Epithelial cell of esophagus (primary cell): Measurements from ENCODE around the gene NEDD4.
"Not testable (repeated sequence)": the region's sequence is repeated elsewhere in the genome, so short reads cannot be mapped to it uniquely, and the experiment has no call there.

Experiments used
- DNase-seq: peaks from one replicate; pipeline ENCODE4 v3.0.0; 2010; ENCODE audit warnings: low read depth
- H3K4me3 ChIP-seq: 2 replicates; pipeline ENCODE4 v1.5.1; 2011; ENCODE audit warnings: mild to moderate bottlenecking, low read length, control low read depth
- CTCF ChIP-seq: IDR thresholded peaks from 2 replicates; pipeline ENCODE4 v1.5.1; 2011; ENCODE audit warnings: low read depth, mild to moderate bottlenecking, low read length, control low read depth, inconsistent platforms; ENCODE audit not compliant: insufficient read depth; ENCODE audit errors: missing control alignments

Gene NEDD4

DNA sequence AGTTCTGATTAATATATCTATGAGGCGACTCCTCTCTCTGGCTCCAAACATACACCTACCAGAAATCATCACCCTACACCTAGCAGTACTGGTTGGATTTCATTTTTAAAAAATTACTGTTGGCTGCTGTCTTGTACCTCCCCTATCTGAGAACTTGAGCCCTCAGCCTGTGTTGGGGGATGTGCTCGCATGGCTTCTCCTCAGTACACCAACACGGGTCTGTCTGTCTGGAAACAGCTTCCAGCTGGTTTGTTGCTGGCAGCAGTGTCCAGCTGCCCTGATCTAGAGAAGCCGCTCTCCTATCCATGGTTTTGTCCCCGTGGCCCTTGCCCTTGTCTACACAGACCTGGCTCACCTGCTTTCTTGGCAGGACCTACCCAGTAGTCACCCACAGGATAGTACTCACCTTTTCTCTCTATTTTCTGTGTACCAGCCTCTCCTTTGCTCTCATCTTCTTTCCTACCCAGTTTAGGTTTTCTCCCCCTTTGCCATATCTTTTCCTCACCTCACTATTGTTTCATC, 43.2 kb upstream of the NEDD4 start:
- TF ChIP-seq CTCF, result no peak
- no peak overlapping the region for H3K4me3 ChIP-seq
- DNase-seq, result no peak

- no peak overlapping the region for H3K4me3 ChIP-seq
- no peak for TF ChIP-seq CTCF
- DNase-seq, result no peak
Measured at GRCh38 chr15:56035166-56035565, 41.8 kb upstream of the NEDD4 start.

DNA sequence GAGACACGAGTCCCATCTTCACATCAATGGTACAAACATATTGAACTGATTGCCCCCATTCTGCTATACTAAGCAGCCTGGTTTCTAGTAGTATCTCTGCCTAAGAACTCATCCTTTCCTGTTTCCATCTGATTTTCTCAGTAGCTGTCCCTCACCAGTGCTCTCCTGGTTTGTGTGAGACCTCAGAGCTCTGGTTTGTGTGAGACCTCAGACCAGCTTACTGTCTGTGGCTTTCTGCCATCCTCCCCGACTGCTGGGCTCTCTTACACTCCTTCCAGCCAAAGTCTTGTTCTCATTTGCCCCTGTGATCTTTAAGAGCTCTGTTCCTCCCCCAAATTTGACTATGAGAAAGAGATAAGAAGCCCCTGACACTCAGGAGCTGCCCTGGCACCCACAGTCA, 41.1 kb upstream of the NEDD4 start:
- no peak for TF ChIP-seq CTCF
- no peak for DNase-seq

DNA sequence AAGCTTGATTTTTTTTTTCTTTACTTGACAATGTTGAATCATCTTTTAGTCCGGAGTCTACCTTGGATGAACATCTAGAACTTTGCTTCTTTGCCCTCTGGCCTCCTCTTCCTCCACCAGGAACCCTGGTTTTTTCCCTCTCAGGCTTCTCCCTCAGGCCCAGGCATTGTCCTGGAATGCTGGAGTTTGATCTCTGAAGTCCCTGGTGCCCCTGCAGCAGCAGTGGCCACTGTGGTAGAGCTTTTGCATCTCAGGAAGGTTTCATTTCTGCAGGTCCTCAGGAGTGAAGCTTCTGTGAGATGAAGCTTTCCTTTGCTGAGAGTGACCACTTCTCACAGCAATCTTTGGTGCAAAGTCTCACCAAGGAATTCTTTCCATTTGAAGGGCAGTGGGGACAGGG, 39.0 kb upstream of the NEDD4 start:
- no peak overlapping the region for H3K4me3 ChIP-seq
- DNase-seq, result no peak
- TF ChIP-seq CTCF, result no peak

More for the DNA sequence above, 41.1 kb upstream of the NEDD4 start:
- no peak overlapping the region for H3K4me3 ChIP-seq

- no peak for DNase-seq
- no peak overlapping the region for H3K4me3 ChIP-seq
- TF ChIP-seq CTCF, result no peak
Measured at GRCh38 chr15:56031836-56032235, 38.4 kb upstream of the NEDD4 start.

DNA sequence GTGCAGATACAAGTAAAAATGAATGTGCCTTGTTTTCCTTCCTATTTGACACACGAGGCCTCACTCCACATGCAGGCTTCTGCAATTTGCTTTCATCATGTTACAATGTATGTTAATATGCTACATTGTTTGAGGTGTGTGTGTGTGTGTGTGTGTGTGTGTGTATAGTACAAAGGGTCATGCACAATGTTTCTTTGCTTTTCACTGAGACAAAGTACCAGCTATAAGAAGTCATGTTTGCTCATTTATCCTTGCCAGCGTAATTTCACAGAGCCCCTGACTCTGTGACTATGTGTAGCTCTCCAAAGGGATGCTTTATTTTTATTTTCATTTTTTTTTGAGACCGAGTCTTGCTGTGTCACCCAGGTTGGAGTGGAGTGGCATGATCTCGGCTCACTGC, 38.0 kb upstream of the NEDD4 start:
- no peak for TF ChIP-seq CTCF
- DNase-seq, result no peak
- H3K4me3 ChIP-seq, result no peak overlapping the region

GRCh38 chr15:56028430-56028829, 35.0 kb upstream of the NEDD4 start:
- no peak for TF ChIP-seq CTCF
- no peak overlapping the region for H3K4me3 ChIP-seq
- DNase-seq, result peak; percentile 66

GRCh38 chr15:56023160-56023559, 29.7 kb upstream of the NEDD4 start:
- not testable (repeated sequence) for H3K4me3 ChIP-seq, DNase-seq
